Activated B cell treated with CpG ODN at 0.5 μM for 24 hours (primary cell): ENCODE measurements around the gene IREB2. TPM values are rescaled to one million over a fixed set of nuclear protein-coding genes. Genes with fewer than 3 reads are reported as not detected.

Experiments
- ATAC-seq: fragments of 200-7000 bp; cut with Tn5 transposase; one replicate; pipeline ENCODE4 v1.10.0; 2021; ENCODE audit warnings: low read depth, mild to moderate bottlenecking, moderate library complexity
- CTCF ChIA-PET: fragments of 350-600 bp; sonication (Branson Sonifier 250); formaldehyde crosslinking; loops from one replicate; lab custom pipeline; 2021; ENCODE audit warnings: antibody characterized with exemption; lab: Charles Lee
- POLR2A ChIA-PET: fragments of 350-600 bp; sonication (Branson Sonifier 250); formaldehyde crosslinking; loops from one replicate; lab custom pipeline; 2021; ENCODE audit warnings: antibody characterized with exemption; lab: Charles Lee
- DNase-seq: peaks from one replicate; pipeline ENCODE4 v3.0.0; 2022
- H3K27ac Mint-ChIP-seq: one replicate; pipeline ENCODE4 v1.8.0; 2020; ENCODE audit warnings: mixed read lengths
- H3K27me3 Mint-ChIP-seq: one replicate; pipeline ENCODE4 v1.8.0; 2021; ENCODE audit warnings: mixed read lengths
- H3K36me3 Mint-ChIP-seq: one replicate; pipeline ENCODE4 v1.8.0; 2021; ENCODE audit warnings: low read depth, mixed read lengths
- H3K4me1 Mint-ChIP-seq: one replicate; pipeline ENCODE4 v1.8.0; 2021; ENCODE audit warnings: mixed read lengths
- H3K4me3 Mint-ChIP-seq: one replicate; pipeline ENCODE4 v1.8.0; 2020; ENCODE audit warnings: mild to moderate bottlenecking, mixed read lengths
- H3K9me3 Mint-ChIP-seq: one replicate; pipeline ENCODE4 v1.8.0; 2020; ENCODE audit warnings: mixed read lengths
- intact Hi-C: fragments of 100-400 bp; cut with micrococcal nuclease; formaldehyde crosslinking; loops from one replicate; pipeline ENCODE4 v1.15.1; 2024
- total RNA-seq: library from RNA; stranded (reverse); gene quantifications from 2 replicates; pipeline ENCODE4 v1.2.3, GENCODE V29; 2022
- TF ChIP-seq, protein P1 (sequence below): fragments of 200-600 bp; IDR thresholded peaks from one replicate; pipeline ENCODE4 v1.8.0; 2022; ENCODE audit warnings: antibody characterized with exemption, mild to moderate bottlenecking

Gene IREB2
- total RNA-seq, 1 donor from 2014 or later: 75.9 TPM

DNA sequence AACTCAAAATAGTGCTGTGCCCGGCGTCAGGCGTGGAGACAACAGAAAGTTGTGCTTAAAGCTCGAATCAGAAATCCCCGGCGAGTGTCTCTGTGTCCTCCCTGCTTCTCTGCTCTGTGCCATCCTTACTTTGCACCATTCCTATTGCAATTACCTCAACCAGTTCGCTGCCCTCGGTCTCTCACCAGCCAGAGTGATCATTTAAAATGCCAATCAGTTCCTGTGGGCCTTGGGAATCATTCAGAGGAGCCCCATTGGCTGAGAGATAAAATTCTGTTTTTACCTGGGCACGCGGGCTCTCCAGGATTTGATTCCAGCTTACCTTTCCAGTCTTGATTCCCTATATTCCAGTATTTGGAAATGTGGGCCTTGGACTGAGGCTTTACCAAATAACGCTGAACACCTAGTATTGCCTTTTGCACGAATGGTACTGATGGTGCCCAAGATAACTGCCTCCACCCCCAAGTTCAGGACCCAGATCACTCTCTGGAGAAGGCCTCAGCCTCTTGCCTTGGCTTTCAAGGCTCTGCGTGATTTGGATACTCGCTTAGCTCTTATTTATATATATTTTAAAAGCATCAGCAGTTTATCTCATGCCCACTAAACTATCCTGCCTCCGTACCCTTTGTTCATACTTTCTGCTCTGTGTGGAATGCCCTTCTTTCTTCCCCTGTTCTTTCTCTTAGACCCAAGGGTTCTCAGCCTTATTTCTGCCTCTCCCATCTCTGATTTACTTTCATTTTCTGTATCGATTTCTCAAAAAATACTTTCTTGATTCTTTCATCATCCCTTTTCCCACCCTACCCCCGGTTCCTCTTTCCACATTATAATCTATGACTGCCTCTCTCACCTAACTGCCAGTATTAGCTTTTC is 103.1 kb downstream of the IREB2 start:
- Mint-ChIP-seq H3K27me3 (no peaks in the 10 kb centered on the region), H3K27ac (peak overlapping the region; percentile 99), H3K36me3 (peaks cover 50% of the 10 kb centered on the region), H3K4me1 (peaks cover 24% of the 10 kb centered on the region), H3K9me3 (no peaks in the 10 kb centered on the region), H3K4me3 (peak overlapping the region; percentile 98)
- TF ChIP-seq, protein P1, sequence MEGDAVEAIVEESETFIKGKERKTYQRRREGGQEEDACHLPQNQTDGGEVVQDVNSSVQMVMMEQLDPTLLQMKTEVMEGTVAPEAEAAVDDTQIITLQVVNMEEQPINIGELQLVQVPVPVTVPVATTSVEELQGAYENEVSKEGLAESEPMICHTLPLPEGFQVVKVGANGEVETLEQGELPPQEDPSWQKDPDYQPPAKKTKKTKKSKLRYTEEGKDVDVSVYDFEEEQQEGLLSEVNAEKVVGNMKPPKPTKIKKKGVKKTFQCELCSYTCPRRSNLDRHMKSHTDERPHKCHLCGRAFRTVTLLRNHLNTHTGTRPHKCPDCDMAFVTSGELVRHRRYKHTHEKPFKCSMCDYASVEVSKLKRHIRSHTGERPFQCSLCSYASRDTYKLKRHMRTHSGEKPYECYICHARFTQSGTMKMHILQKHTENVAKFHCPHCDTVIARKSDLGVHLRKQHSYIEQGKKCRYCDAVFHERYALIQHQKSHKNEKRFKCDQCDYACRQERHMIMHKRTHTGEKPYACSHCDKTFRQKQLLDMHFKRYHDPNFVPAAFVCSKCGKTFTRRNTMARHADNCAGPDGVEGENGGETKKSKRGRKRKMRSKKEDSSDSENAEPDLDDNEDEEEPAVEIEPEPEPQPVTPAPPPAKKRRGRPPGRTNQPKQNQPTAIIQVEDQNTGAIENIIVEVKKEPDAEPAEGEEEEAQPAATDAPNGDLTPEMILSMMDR: no peak
- no peak for ATAC-seq
- intact Hi-C loops: loop anchor here (1.0 to 5.0 kb wide), 4 partner anchors 24 to 331 kb away; partner anchors contain the start of genes CHRNA5, HYKK, IREB2 and MORF4L1
- CTCF ChIA-PET: interaction anchor here (1.6 kb wide), 1 partner anchor 24 kb away, joined by 6 read pairs; the partner anchor contains the start of gene CHRNA5
- no peak for DNase-seq
- POLR2A ChIA-PET: interaction anchor here (0.6 to 4.4 kb wide), 12 partner anchors 8 to 393 kb away, joined by 3 to 57 read pairs (median 8); partner anchors contain the start of genes CHRNA5, HYKK, IREB2 and MORF4L1

DNA sequence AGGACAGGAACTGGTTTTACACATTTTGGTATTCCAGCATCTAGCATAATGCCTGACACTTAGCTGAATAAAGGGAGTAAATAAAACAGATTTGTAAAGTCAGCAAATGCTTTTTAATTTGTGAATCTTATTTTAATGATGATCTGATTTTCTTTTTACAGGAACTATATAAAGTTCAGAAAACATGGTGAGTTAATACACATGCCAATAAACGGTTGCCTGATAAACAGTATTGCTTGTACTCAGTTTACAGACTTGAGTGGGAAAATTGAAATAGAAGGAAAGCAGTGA is 103.7 kb downstream of the IREB2 start:
- TF ChIP-seq, protein P1: no peak
- ChIA-PET CTCF (no interaction called here), POLR2A (interaction anchor here (2.6 to 4.4 kb wide), 3 partner anchors 23 to 103 kb away, joined by 10 to 57 read pairs (median 50); partner anchors contain the start of genes CHRNA5 and IREB2)
- H3K27me3 Mint-ChIP-seq: no peaks in the 10 kb centered on the region
- DNase-seq: no peak
- peak overlapping the region; percentile 99 for H3K27ac Mint-ChIP-seq
- H3K36me3 Mint-ChIP-seq: peaks cover 56% of the 10 kb centered on the region
- H3K4me1 Mint-ChIP-seq: peaks cover 24% of the 10 kb centered on the region
- no peaks in the 10 kb centered on the region for H3K9me3 Mint-ChIP-seq
- intact Hi-C loops: loop anchor here (2.0 to 5.0 kb wide), 2 partner anchors 35 to 331 kb away; partner anchors contain the start of genes HYKK and MORF4L1
- ATAC-seq: no peak
- peak overlapping the region; percentile 98 for H3K4me3 Mint-ChIP-seq

DNA sequence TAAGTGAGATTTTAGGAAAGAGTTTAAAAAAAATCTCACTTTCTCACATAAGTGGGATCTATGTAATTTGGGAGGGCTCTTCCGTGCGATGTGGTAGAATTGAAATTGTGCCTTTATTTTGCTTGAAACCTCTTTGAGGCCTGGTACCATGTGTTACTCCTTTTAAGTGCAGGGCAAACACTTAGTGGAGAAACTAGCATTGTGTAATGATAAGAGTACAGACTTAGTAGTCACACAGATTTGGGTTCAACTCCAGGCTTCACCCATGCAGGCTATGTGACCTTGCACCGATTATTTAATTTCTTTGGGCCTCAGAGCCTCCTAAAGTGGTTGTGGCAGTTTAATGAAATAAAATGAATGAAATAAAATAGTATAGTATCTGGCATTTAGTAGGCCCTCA is 104.6 kb downstream of the IREB2 start:
- DNase-seq (no peak), ATAC-seq (no peak)
- Mint-ChIP-seq H3K36me3 (peaks cover 66% of the 10 kb centered on the region), H3K27me3 (no peaks in the 10 kb centered on the region), H3K4me1 (peaks cover 24% of the 10 kb centered on the region), H3K4me3 (peak overlapping the region; percentile 11), H3K9me3 (no peaks in the 10 kb centered on the region), H3K27ac (peak overlapping the region; percentile 7)
- TF ChIP-seq, protein P1: no peak
- intact Hi-C loops: loop anchor here (5.0 kb wide), 1 partner anchor 330 kb away; the partner anchor contains the start of gene MORF4L1
- POLR2A ChIA-PET: interaction anchor here (0.6 to 4.4 kb wide), 3 partner anchors 22 to 105 kb away, joined by 5 to 57 read pairs (median 6); partner anchors contain the start of gene CHRNA5
- CTCF ChIA-PET: no interaction called here

DNA sequence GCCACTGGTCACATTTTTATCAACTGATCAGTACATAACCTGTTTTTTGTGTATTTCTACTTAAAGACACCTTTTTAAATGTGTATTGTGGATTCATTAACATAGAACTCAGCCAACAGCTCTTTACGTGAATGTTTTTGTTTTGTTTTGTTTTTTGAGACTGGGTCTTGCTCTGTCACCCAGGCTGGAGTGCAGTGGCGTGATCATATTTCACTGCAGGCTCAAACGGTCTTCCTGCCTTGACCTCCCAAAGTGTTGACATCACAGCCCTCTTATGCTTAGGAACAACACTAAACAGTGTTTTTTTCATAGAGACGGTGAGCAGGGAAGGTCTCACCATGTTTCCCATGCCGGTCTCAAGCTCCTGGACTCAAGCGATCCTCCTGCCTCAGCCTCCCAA is 112.2 kb downstream of the IREB2 start:
- Mint-ChIP-seq H3K9me3 (no peaks in the 10 kb centered on the region), H3K4me3 (no peak overlapping the region), H3K27ac (no peak overlapping the region), H3K27me3 (no peaks in the 10 kb centered on the region), H3K4me1 (no peaks in the 10 kb centered on the region), H3K36me3 (peaks cover 62% of the 10 kb centered on the region)
- no peak for DNase-seq
- no peak for ATAC-seq
- ChIA-PET POLR2A (interaction anchor here (0.8 to 2.0 kb wide), 2 partner anchors 10 to 11 kb away, joined by 3 to 13 read pairs; partner anchors contain the start of gene PSMA4), CTCF (interaction anchor here (0.7 kb wide), 1 partner anchor 81 kb away, joined by 3 read pairs; no protein-coding TSS in a partner anchor)
- intact Hi-C loops: no loop called here
- TF ChIP-seq, protein P1: no peak

DNA sequence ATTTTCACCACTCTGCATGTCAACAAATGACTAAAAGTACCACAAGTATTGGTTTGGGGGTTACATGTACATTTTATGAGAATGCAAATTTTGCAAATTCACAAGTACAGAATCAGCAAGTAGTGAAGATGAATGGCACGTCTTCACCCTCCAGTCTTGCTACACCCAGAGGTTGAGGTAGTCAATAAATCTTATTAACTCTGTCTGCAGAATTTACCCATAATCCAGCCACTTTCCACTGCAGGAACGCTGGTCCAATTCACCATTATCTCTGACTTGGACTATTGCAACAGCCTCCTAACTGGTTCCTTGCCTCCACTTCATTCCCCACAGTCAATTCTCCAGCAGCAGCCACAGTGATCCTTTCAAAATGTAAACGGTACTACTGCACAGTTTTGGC is 112.8 kb downstream of the IREB2 start:
- Mint-ChIP-seq H3K4me3 (no peak overlapping the region), H3K27me3 (no peaks in the 10 kb centered on the region), H3K4me1 (no peaks in the 10 kb centered on the region), H3K9me3 (no peaks in the 10 kb centered on the region), H3K27ac (no peak overlapping the region), H3K36me3 (peaks cover 56% of the 10 kb centered on the region)
- no peak for DNase-seq
- ChIA-PET POLR2A (no interaction called here), CTCF (interaction anchor here (0.7 kb wide), 1 partner anchor 81 kb away, joined by 3 read pairs; no protein-coding TSS in a partner anchor)
- no peak for ATAC-seq
- intact Hi-C loops: no loop called here
- TF ChIP-seq, protein P1: no peak
